Esophagus squamous epithelium (tissue), 4 donors: ENCODE data around the gene KCNJ6.

Experiments used
- CTCF ChIP-seq, 6 experiments: fragments of 450-650 bp in 4 of 6; fragments of 200-600 bp in 2 of 6; sonication (generic) in 2 of 6; IDR thresholded peaks; one replicate each; pipeline ENCODE4 v1.5.1; 2016 to 2019; ENCODE audit warnings: antibody characterized with exemption in 6 of 6, mild to moderate bottlenecking in 4 of 6, moderate library complexity in 4 of 6
- POLR2A ChIP-seq, 4 donors: fragments of 450-650 bp; IDR thresholded peaks; one replicate each; pipeline ENCODE4 v1.6.1; 2017; ENCODE audit warnings: antibody characterized with exemption in 4 of 4, mild to moderate bottlenecking in 4 of 4, moderate library complexity in 3 of 4

GRCh38 chr21:37670883-37671282 lies 245.4 kb downstream of the KCNJ6 start:
- TF ChIP-seq POLR2A (IDR thresholded peaks at IDR 0.05) (no peak), CTCF (IDR thresholded peaks at IDR 0.05) (no peak)
